Endodermal cell (in vitro differentiated cells): ENCODE data around the gene NDUFB11. TPM values are rescaled to one million over a fixed set of nuclear protein-coding genes. Genes with fewer than 3 reads are reported as not detected.

Experiments
- DNase-seq: peaks from one replicate; pipeline ENCODE4 v3.0.0-alpha.2; 2017
- H3K27ac ChIP-seq: 2 replicates; pipeline ENCODE4 v1.5.1; 2013; ENCODE audit warnings: mild to moderate bottlenecking, low read depth, low read length, moderate library complexity
- H3K27me3 ChIP-seq: 2 replicates; pipeline ENCODE4 v1.6.1; 2013; ENCODE audit warnings: mild to moderate bottlenecking, low read length, moderate library complexity; ENCODE audit not compliant: insufficient read depth, control insufficient read depth, poor library complexity, severe bottlenecking
- H3K36me3 ChIP-seq: 2 replicates; pipeline ENCODE4 v1.7.0; 2013; ENCODE audit warnings: mild to moderate bottlenecking, low read length, moderate library complexity; ENCODE audit not compliant: control insufficient read depth, insufficient read depth
- H3K4me1 ChIP-seq: one replicate; pipeline ENCODE4 v1.7.0; 2013; ENCODE audit warnings: low read length; ENCODE audit not compliant: control insufficient read depth, insufficient read depth
- H3K4me3 ChIP-seq: 2 replicates; pipeline ENCODE4 v1.5.1; 2013; ENCODE audit warnings: mild to moderate bottlenecking, low read length, moderate library complexity
- H3K9ac ChIP-seq: 2 replicates; pipeline ENCODE4 v1.6.1; 2013; ENCODE audit warnings: mild to moderate bottlenecking, low read length, moderate library complexity; ENCODE audit not compliant: poor library complexity, severe bottlenecking; ENCODE audit errors: extremely low read depth
- H3K9me3 ChIP-seq: 2 replicates; pipeline ENCODE4 v1.6.1; 2013; ENCODE audit warnings: mild to moderate bottlenecking, low read length, moderate library complexity; ENCODE audit not compliant: control insufficient read depth
- H3K27ac Mint-ChIP-seq: 2 replicates; pipeline ENCODE4 v1.8.0; 2020; ENCODE audit warnings: mixed read lengths
- H3K27me3 Mint-ChIP-seq: 2 replicates; pipeline ENCODE4 v1.8.0; 2021; ENCODE audit warnings: mild to moderate bottlenecking, mixed read lengths; ENCODE audit not compliant: insufficient read depth
- H3K36me3 Mint-ChIP-seq: 2 replicates; pipeline ENCODE4 v1.8.0; 2020; ENCODE audit warnings: low read depth, mixed read lengths
- H3K4me1 Mint-ChIP-seq: 2 replicates; pipeline ENCODE4 v1.8.0; 2020; ENCODE audit warnings: mixed read lengths
- H3K4me3 Mint-ChIP-seq: 2 replicates; pipeline ENCODE4 v1.8.0; 2020; ENCODE audit warnings: mild to moderate bottlenecking, moderate library complexity, mixed read lengths
- H3K9me3 Mint-ChIP-seq: 2 replicates; pipeline ENCODE4 v1.8.0; 2020; ENCODE audit warnings: mild to moderate bottlenecking, mixed read lengths
- CTCF ChIP-seq: fragments of 200-600 bp; sonication (generic); conservative IDR thresholded peaks from 2 replicates; pipeline ENCODE4 v1.5.0; 2021; ENCODE audit warnings: antibody characterized with exemption, mild to moderate bottlenecking
- WGBS, 2 experiments: methylation state at CpG; one replicate each; pipeline versions ENCODE4 v1.1.5 to v1.1.7; 2013; ENCODE audit warnings: missing lambda C conversion rate in 2 of 2, mixed read lengths in 1 of 2; ENCODE audit not compliant: insufficient coverage in 1 of 2, insufficient read length in 1 of 2; 5-methylcytosine and 5-hydroxymethylcytosine counted together
- total RNA-seq, 2 donors: library from RNA; stranded (reverse); fragmentation: NEBNext Ultra II Directional in 1 of 2; extraction: Animal tissue kit (Norgen Biotek cat#: 25700) in 1 of 2; gene quantifications; 2 replicates in 1 of 2; 3 replicates in 1 of 2; pipeline ENCODE4 v1.2.1, GENCODE V29; 2021

The NDUFB11 gene
- total RNA-seq, 2 donors from 2014 or later, result 86.1 to 108 TPM

- Histone ChIP-seq H3K9me3 (no peaks in the 10 kb centered on the region), H3K36me3 (peaks cover 12% of the 10 kb centered on the region), H3K27me3 (peaks cover 9% of the 10 kb centered on the region), H3K4me1 (no peaks in the 10 kb centered on the region), H3K9ac (no peak overlapping the region), H3K27ac (no peak overlapping the region), H3K4me3 (peak overlapping the region; percentile 73)
- 3 to 43% methylated on average over 4 to 15 of the region's 16 CpGs for WGBS, 2 experiments
- H3K9me3 Mint-ChIP-seq, result peaks cover under 1% of the 10 kb centered on the region
- H3K27me3 Mint-ChIP-seq, result peaks cover 55% of the 10 kb centered on the region
- peaks cover 26% of the 10 kb centered on the region for H3K4me1 Mint-ChIP-seq
- peak overlapping the region; percentile 65 for H3K4me3 Mint-ChIP-seq
- no peak overlapping the region for H3K27ac Mint-ChIP-seq
- DNase-seq, result no peak
- peaks cover 22% of the 10 kb centered on the region for H3K36me3 Mint-ChIP-seq
- TF ChIP-seq CTCF, result no peak
Observed at GRCh38 chrX:47191806-47192401, 47.4 kb upstream of the NDUFB11 start.

GRCh38 chrX:47191331-47191730 lies 46.8 kb upstream of the NDUFB11 start:
- peaks cover 9% of the 10 kb centered on the region for H3K27me3 ChIP-seq
- no peak overlapping the region for H3K27ac ChIP-seq
- no peak for TF ChIP-seq CTCF
- peaks cover 22% of the 10 kb centered on the region for H3K36me3 Mint-ChIP-seq
- H3K4me3 ChIP-seq, result peak overlapping the region; percentile 73
- H3K36me3 ChIP-seq, result peaks cover 7% of the 10 kb centered on the region
- DNase-seq, result peak; percentile 72
- H3K27me3 Mint-ChIP-seq, result peaks cover 55% of the 10 kb centered on the region
- no peak overlapping the region for H3K9ac ChIP-seq
- H3K4me3 Mint-ChIP-seq, result peak overlapping the region; percentile 65
- H3K4me1 ChIP-seq, result no peaks in the 10 kb centered on the region
- WGBS, 2 experiments, result 1 to 2% methylated on average over 9 to 25 of the region's 26 CpGs
- no peaks in the 10 kb centered on the region for H3K9me3 ChIP-seq
- peaks cover 6% of the 10 kb centered on the region for H3K9me3 Mint-ChIP-seq
- H3K27ac Mint-ChIP-seq, result no peak overlapping the region
- peaks cover 20% of the 10 kb centered on the region for H3K4me1 Mint-ChIP-seq

- Histone ChIP-seq H3K4me1 (no peaks in the 10 kb centered on the region), H3K9ac (no peak overlapping the region), H3K27ac (no peak overlapping the region), H3K4me3 (peak overlapping the region; percentile 73), H3K27me3 (peaks cover 9% of the 10 kb centered on the region), H3K36me3 (peaks cover 10% of the 10 kb centered on the region), H3K9me3 (no peaks in the 10 kb centered on the region)
- Mint-ChIP-seq H3K4me3 (peak overlapping the region; percentile 65), H3K4me1 (peaks cover 13% of the 10 kb centered on the region), H3K27ac (no peak overlapping the region), H3K27me3 (peaks cover 57% of the 10 kb centered on the region), H3K9me3 (peaks cover 9% of the 10 kb centered on the region), H3K36me3 (peaks cover 19% of the 10 kb centered on the region)
- TF ChIP-seq CTCF, result no peak
- 0 to 4% methylated on average over 3 to 40 of the region's 40 CpGs for WGBS, 2 experiments
- peak; percentile 97 for DNase-seq
Observed at GRCh38 chrX:47190445-47191269, 46.2 kb upstream of the NDUFB11 start.
